HS-27A (cell line): ENCODE measurements around the gene MBOAT2.

Experiments used
- DNase-seq: peaks from one replicate; pipeline ENCODE4 v3.0.0-alpha.2; 2012; ENCODE audit warnings: low read depth, missing footprints

Gene MBOAT2

GRCh38 chr2:8819194-8819593 is 184.3 kb downstream of the MBOAT2 start:
- no peak for DNase-seq

- DNase-seq, result no peak
Observed at GRCh38 chr2:8817221-8817620, 186.3 kb downstream of the MBOAT2 start.

GRCh38 chr2:8806885-8807704 is 196.4 kb downstream of the MBOAT2 start:
- DNase-seq, result no peak

GRCh38 chr2:8805278-8806210 is 197.9 kb downstream of the MBOAT2 start:
- no peak for DNase-seq

GRCh38 chr2:8803658-8804379 is 199.7 kb downstream of the MBOAT2 start:
- peak; percentile 43 for DNase-seq

GRCh38 chr2:8802741-8803140 is 200.7 kb downstream of the MBOAT2 start:
- no peak for DNase-seq
